Right lobe of liver (tissue), 4 donors: ENCODE data around the gene KLRB1.
"Not testable (repeated sequence)": the region's sequence is repeated elsewhere in the genome, so short reads cannot be mapped to it uniquely, and the experiment has no call there.

Source experiments
- CTCF ChIP-seq, 4 donors: fragments of 200-600 bp in 3 of 4; fragments of 450-650 bp in 1 of 4; IDR thresholded peaks; one replicate each; pipeline versions ENCODE4 v1.5.1 to v1.8.0; 2016 to 2022; ENCODE audit warnings: antibody characterized with exemption in 4 of 4, mild to moderate bottlenecking in 2 of 4
- POLR2A ChIP-seq: fragments of 450-650 bp; IDR thresholded peaks from one replicate; pipeline ENCODE4 v1.6.1; 2017; ENCODE audit warnings: antibody characterized with exemption, mild to moderate bottlenecking
- donor health status: DM: no; HTN: no; CAD: no.
- donor health status: DM: no; HTN: no; CAD: no.
- donor health status: DM: no; HTN: yes; CAD: no.

GRCh38 chr12:9577729-9578128, 30.0 kb downstream of the KLRB1 start:
- not testable (repeated sequence) for TF ChIP-seq CTCF (IDR thresholded peaks at IDR 0.05); POLR2A
